LNCaP clone FGC (cell line): ENCODE measurements around the gene HIVEP1.

Experiments
- DNase-seq: peaks from one replicate; pipeline ENCODE4 v3.0.0-alpha.2; 2011; ENCODE audit warnings: low read depth
- H3K4me3 ChIP-seq: 2 replicates; pipeline ENCODE4 v1.5.1; 2011; ENCODE audit warnings: mild to moderate bottlenecking, low read depth, low read length, control low read depth
- CTCF ChIP-seq: IDR thresholded peaks from 2 replicates; pipeline ENCODE4 v1.5.1; 2012; ENCODE audit warnings: mild to moderate bottlenecking; ENCODE audit not compliant: control insufficient read depth, insufficient read depth; ENCODE audit errors: extremely low read depth

HIVEP1 gene

GRCh38 chr6:12058172-12058961 lies 46.3 kb downstream of the HIVEP1 start:
- DNase-seq: peak; percentile 73
- H3K4me3 ChIP-seq: no peak overlapping the region
- no peak for TF ChIP-seq CTCF

GRCh38 chr6:12060780-12061609 lies 48.9 kb downstream of the HIVEP1 start:
- no peak for DNase-seq
- TF ChIP-seq CTCF: no peak
- H3K4me3 ChIP-seq: no peak overlapping the region

- no peak overlapping the region for H3K4me3 ChIP-seq
- TF ChIP-seq CTCF: no peak
- no peak for DNase-seq
Observed at GRCh38 chr6:12062605-12063004, 50.5 kb downstream of the HIVEP1 start.

- H3K4me3 ChIP-seq: no peak overlapping the region
- no peak for TF ChIP-seq CTCF
- no peak for DNase-seq
Observed at GRCh38 chr6:12064131-12064530, 52.0 kb downstream of the HIVEP1 start.

- no peak for TF ChIP-seq CTCF
- DNase-seq: no peak
- H3K4me3 ChIP-seq: no peak overlapping the region
Observed at GRCh38 chr6:12064538-12065071, 52.5 kb downstream of the HIVEP1 start.

- H3K4me3 ChIP-seq: no peak overlapping the region
- no peak for TF ChIP-seq CTCF
- no peak for DNase-seq
Observed at GRCh38 chr6:12065321-12066140, 53.4 kb downstream of the HIVEP1 start.
